Lower leg skin (tissue), 4 donors: ENCODE measurements around the gene MED27. TPM values are rescaled to one million over a fixed set of nuclear protein-coding genes. Genes with fewer than 3 reads are reported as not detected.

Experiments used
- DNase-seq, 2 donors: peaks; one replicate each; pipeline ENCODE4 v3.0.0-alpha.2; 2019; ENCODE audit warnings: low spot score in 2 of 2
- H3K4me3 ChIP-seq: fragments of 200-600 bp; sonication (generic); 2 replicates; pipeline ENCODE4 v1.5.1; 2017; ENCODE audit warnings: mild to moderate bottlenecking, low read depth; ENCODE audit not compliant: poor library complexity, severe bottlenecking
- CTCF ChIP-seq, 3 donors: fragments of 450-650 bp; IDR thresholded peaks; one replicate each; pipeline ENCODE4 v1.5.1; 2016; ENCODE audit warnings: antibody characterized with exemption in 3 of 3, mild to moderate bottlenecking in 3 of 3, moderate library complexity in 2 of 3
- POLR2A ChIP-seq, 2 donors: fragments of 450-650 bp; IDR thresholded peaks; one replicate each; pipeline ENCODE4 v1.6.1; 2016 to 2017; ENCODE audit warnings: antibody characterized with exemption in 2 of 2, mild to moderate bottlenecking in 1 of 2, moderate library complexity in 1 of 2
- WGBS, 2 donors: methylation state at CpG; one replicate each; pipeline ENCODE4 v1.1.5; 2018; 5-methylcytosine and 5-hydroxymethylcytosine counted together
- intact Hi-C: fragments of 100-400 bp; cut with DNase I; formaldehyde crosslinking; loops from one replicate; pipeline ENCODE4 v1.15.0; 2023; ENCODE audit warnings: low total_unique reads
- total RNA-seq, 4 donors: library from RNA; depleted of rRNA; stranded (reverse); fragments of >200 nt; gene quantifications; one replicate each; pipeline ENCODE4 v1.1.0, GENCODE V29; 2016

The MED27 gene
- total RNA-seq, 4 donors from 2014 or later, result 15.4 to 20.3 (median 16.5) TPM

GRCh38 chr9:132007371-132008025 is 72.2 kb downstream of the MED27 start:
- intact Hi-C loops, result no loop called here

GRCh38 chr9:132006677-132007370 is 72.8 kb downstream of the MED27 start:
- TF ChIP-seq POLR2A (IDR thresholded peaks at IDR 0.05), result no peak
- TF ChIP-seq CTCF (IDR thresholded peaks at IDR 0.05), result no peak
- 37 to 41% methylated on average over 9 of the region's 9 CpGs for WGBS, 2 donors
- intact Hi-C loops, result no loop called here
- no peak overlapping the region for H3K4me3 ChIP-seq
- DNase-seq, result no peak

More at GRCh38 chr9:132007371-132008025, 72.2 kb downstream of the MED27 start:
- no peak for DNase-seq
- H3K4me3 ChIP-seq, result no peak overlapping the region
- TF ChIP-seq CTCF (IDR thresholded peaks at IDR 0.05), result no peak
- no peak for TF ChIP-seq POLR2A (IDR thresholded peaks at IDR 0.05)
- 77 to 89% methylated on average over 5 of the region's 5 CpGs for WGBS, 2 donors

GRCh38 chr9:132005899-132006298 is 73.8 kb downstream of the MED27 start:
- TF ChIP-seq CTCF (IDR thresholded peaks at IDR 0.05), result no peak
- no peak for TF ChIP-seq POLR2A (IDR thresholded peaks at IDR 0.05)
- no peak overlapping the region for H3K4me3 ChIP-seq
- intact Hi-C loops, result no loop called here
- WGBS, 2 donors, result 46 to 52% methylated on average over 6 of the region's 6 CpGs
- DNase-seq, result no peak

- no peak overlapping the region for H3K4me3 ChIP-seq
- TF ChIP-seq CTCF (IDR thresholded peaks at IDR 0.05) (no peak), POLR2A (IDR thresholded peaks at IDR 0.05) (no peak)
- DNase-seq, result no peak
- intact Hi-C loops, result no loop called here
- 94 to 97% methylated on average over 5 of the region's 5 CpGs for WGBS, 2 donors
Observed at GRCh38 chr9:132004323-132004722, 75.3 kb downstream of the MED27 start.

GRCh38 chr9:132003896-132004295 is 75.8 kb downstream of the MED27 start:
- no peak overlapping the region for H3K4me3 ChIP-seq
- intact Hi-C loops, result no loop called here
- DNase-seq, result no peak
- 86 to 87% methylated on average over 9 of the region's 9 CpGs for WGBS, 2 donors
- no peak for TF ChIP-seq CTCF (IDR thresholded peaks at IDR 0.05)
- TF ChIP-seq POLR2A (IDR thresholded peaks at IDR 0.05), result no peak
